C4-2B (cell line): Measurements from ENCODE around the gene FAM43A.

Source experiments
- CTCF ChIP-seq: fragments of 450-650 bp; conservative IDR thresholded peaks from 2 replicates; pipeline ENCODE4 v1.5.1; 2017; ENCODE audit warnings: mild to moderate bottlenecking
- ZFX ChIP-seq: fragments of 450-650 bp; IDR thresholded peaks from 2 replicates; pipeline ENCODE4 v1.6.1; 2017

GRCh38 chr3:194685065-194685717, 492 bp upstream of the FAM43A start:
- no peak for TF ChIP-seq CTCF
- no peak for TF ChIP-seq ZFX
